HEK293 (cell line): ENCODE results near the gene CRCP.
"Not testable (repeated sequence)": the region's sequence is repeated elsewhere in the genome, so short reads cannot be mapped to it uniquely, and the experiment has no call there.

ENCODE experiments used
- ZFHX2 ChIP-seq: fragments of 450-650 bp; formaldehyde crosslinking; conservative IDR thresholded peaks from 2 replicates; pipeline ENCODE4 v1.5.1; 2016; ENCODE audit warnings: missing biosample characterization, missing genetic modification characterization
- ZNF548 ChIP-seq: fragments of 450-650 bp; formaldehyde crosslinking; IDR thresholded peaks from 2 replicates; pipeline ENCODE4 v1.5.1; 2016; ENCODE audit warnings: missing biosample characterization, missing genetic modification characterization
- TF ChIP-seq, protein P1 (sequence below): fragments of 450-650 bp; formaldehyde crosslinking; IDR thresholded peaks from 2 replicates; pipeline ENCODE4 v1.5.1; 2016; ENCODE audit warnings: missing biosample characterization, missing genetic modification characterization

DNA sequence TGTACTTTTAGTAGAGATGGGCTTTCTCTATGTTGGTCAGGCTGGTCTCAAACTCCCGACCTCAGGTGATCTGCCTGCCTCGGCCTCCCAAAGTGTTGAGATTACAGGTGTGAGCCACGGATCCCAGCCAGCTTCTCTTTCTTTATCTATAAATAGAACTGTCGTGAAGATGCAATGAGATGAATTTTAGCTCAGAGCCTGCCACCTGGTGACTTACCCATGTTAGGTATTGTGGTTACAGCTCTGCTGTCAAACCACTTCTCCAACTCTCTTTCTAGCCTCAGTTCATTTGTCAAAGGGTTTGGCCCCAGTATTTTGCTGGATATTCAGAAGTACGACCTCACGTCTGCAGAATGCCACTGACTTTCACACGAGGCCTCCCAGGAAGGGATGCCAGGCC lies 42.4 kb upstream of the CRCP start:
- not testable (repeated sequence) for TF ChIP-seq ZNF548, ZFHX2 (tag by site-specific recombination)
- TF ChIP-seq, protein P1, sequence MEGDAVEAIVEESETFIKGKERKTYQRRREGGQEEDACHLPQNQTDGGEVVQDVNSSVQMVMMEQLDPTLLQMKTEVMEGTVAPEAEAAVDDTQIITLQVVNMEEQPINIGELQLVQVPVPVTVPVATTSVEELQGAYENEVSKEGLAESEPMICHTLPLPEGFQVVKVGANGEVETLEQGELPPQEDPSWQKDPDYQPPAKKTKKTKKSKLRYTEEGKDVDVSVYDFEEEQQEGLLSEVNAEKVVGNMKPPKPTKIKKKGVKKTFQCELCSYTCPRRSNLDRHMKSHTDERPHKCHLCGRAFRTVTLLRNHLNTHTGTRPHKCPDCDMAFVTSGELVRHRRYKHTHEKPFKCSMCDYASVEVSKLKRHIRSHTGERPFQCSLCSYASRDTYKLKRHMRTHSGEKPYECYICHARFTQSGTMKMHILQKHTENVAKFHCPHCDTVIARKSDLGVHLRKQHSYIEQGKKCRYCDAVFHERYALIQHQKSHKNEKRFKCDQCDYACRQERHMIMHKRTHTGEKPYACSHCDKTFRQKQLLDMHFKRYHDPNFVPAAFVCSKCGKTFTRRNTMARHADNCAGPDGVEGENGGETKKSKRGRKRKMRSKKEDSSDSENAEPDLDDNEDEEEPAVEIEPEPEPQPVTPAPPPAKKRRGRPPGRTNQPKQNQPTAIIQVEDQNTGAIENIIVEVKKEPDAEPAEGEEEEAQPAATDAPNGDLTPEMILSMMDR (tag by site-specific recombination): not testable (repeated sequence)
